ENCODE results near the gene ADSL. TPM values are rescaled to one million over a fixed set of nuclear protein-coding genes. Genes with fewer than 3 reads are reported as not detected.

Gene ADSL
- total RNA-seq, 1 donor from 2014 or later, result 110 TPM

GRCh38 chr22:40411506-40411861 is 65.2 kb downstream of the ADSL start:
- no peak for TF ChIP-seq CTCF (IDR thresholded peaks at IDR 0.05; ENCODE audit: insufficient read depth, low read length, severe bottlenecking)
- no peak overlapping the region for H3K4me3 ChIP-seq (ENCODE audit: low read depth, low read length)
- FAIRE-seq, result no peak
- no peaks in the 10 kb centered on the region for H3K27me3 ChIP-seq (ENCODE audit: control insufficient read depth, insufficient read depth, low read length)
- H3K36me3 ChIP-seq (ENCODE audit: control insufficient read depth, insufficient read depth, low read length), result peaks cover 37% of the 10 kb centered on the region
- no peak for DNase-seq (ENCODE audit: low read depth)

- Histone ChIP-seq H3K27me3 (ENCODE audit: control insufficient read depth, insufficient read depth, low read length) (no peaks in the 10 kb centered on the region), H3K36me3 (ENCODE audit: control insufficient read depth, insufficient read depth, low read length) (peaks cover 38% of the 10 kb centered on the region), H3K4me3 (ENCODE audit: low read depth, low read length) (no peak overlapping the region)
- FAIRE-seq, result no peak
- no peak for TF ChIP-seq CTCF (IDR thresholded peaks at IDR 0.05; ENCODE audit: insufficient read depth, low read length, severe bottlenecking)
- DNase-seq (ENCODE audit: low read depth), result no peak
These were observed 66.1 kb downstream of the ADSL start for GRCh38 chr22:40412441-40412840.

GRCh38 chr22:40413873-40414272 is 67.6 kb downstream of the ADSL start:
- H3K27me3 ChIP-seq (ENCODE audit: control insufficient read depth, insufficient read depth, low read length), result no peaks in the 10 kb centered on the region
- peaks cover 40% of the 10 kb centered on the region for H3K36me3 ChIP-seq (ENCODE audit: control insufficient read depth, insufficient read depth, low read length)
- no peak overlapping the region for H3K4me3 ChIP-seq (ENCODE audit: low read depth, low read length)
- FAIRE-seq, result no peak
- TF ChIP-seq CTCF (IDR thresholded peaks at IDR 0.05; ENCODE audit: insufficient read depth, low read length, severe bottlenecking), result no peak
- no peak for DNase-seq (ENCODE audit: low read depth)

- TF ChIP-seq CTCF (IDR thresholded peaks at IDR 0.05; ENCODE audit: insufficient read depth, low read length, severe bottlenecking), result no peak
- Histone ChIP-seq H3K27me3 (ENCODE audit: control insufficient read depth, insufficient read depth, low read length) (no peaks in the 10 kb centered on the region), H3K4me3 (ENCODE audit: low read depth, low read length) (no peak overlapping the region), H3K36me3 (ENCODE audit: control insufficient read depth, insufficient read depth, low read length) (peaks cover 44% of the 10 kb centered on the region)
- peak; percentile 26 for DNase-seq (ENCODE audit: low read depth)
- FAIRE-seq, result no peak
These were observed 68.0 kb downstream of the ADSL start for GRCh38 chr22:40414311-40414710.

- Histone ChIP-seq H3K36me3 (ENCODE audit: control insufficient read depth, insufficient read depth, low read length) (peaks cover 45% of the 10 kb centered on the region), H3K4me3 (ENCODE audit: low read depth, low read length) (no peak overlapping the region), H3K27me3 (ENCODE audit: control insufficient read depth, insufficient read depth, low read length) (no peaks in the 10 kb centered on the region)
- DNase-seq (ENCODE audit: low read depth), result no peak
- TF ChIP-seq CTCF (IDR thresholded peaks at IDR 0.05; ENCODE audit: insufficient read depth, low read length, severe bottlenecking), result no peak
- FAIRE-seq, result no peak
These were observed 68.7 kb downstream of the ADSL start for GRCh38 chr22:40414838-40415505.

Measured in bronchial epithelial cell (primary cell).